SK-N-SH (cell line): ENCODE data around the gene CFI. TPM values are rescaled to one million over a fixed set of nuclear protein-coding genes. Genes with fewer than 3 reads are reported as not detected.

ENCODE experiments used
- CTCF ChIA-PET: fragments of 300-600, 350-600 bp; formaldehyde crosslinking; extraction: SDS; loops from one replicate; lab custom pipeline; 2021; lab: Yijun Ruan, JAX
- POLR2A ChIA-PET: fragments of 350-600 bp; sonication (Branson Sonifier 250); formaldehyde crosslinking; extraction: SDS; loops from one replicate; lab custom pipeline; 2020; ENCODE audit warnings: antibody characterized with exemption, inconsistent platforms; lab: Yijun Ruan, JAX
- DNase-seq: peaks from one replicate; pipeline ENCODE4 v3.0.0; 2012
- H2AFZ ChIP-seq: fragments of 200-600 bp; sonication (generic); 2 replicates; pipeline ENCODE4 v1.8.1; 2016; ENCODE audit warnings: antibody characterized with exemption, mild to moderate bottlenecking, low read depth
- H3F3A ChIP-seq: fragments of 200-600 bp; sonication (generic); replicated peaks from 2 replicates; pipeline ENCODE3; 2016; ENCODE audit warnings: antibody characterized with exemption, mild to moderate bottlenecking; ENCODE audit not compliant: insufficient read depth
- H3K27ac ChIP-seq, 2 experiments: fragments of 200-500 bp in 1 of 2; fragments of 200-600 bp in 1 of 2; sonication (Bioruptor generic) in 1 of 2; sonication (generic), shearing (Covaris generic) in 1 of 2; 2 replicates each; pipeline versions ENCODE4 v1.5.1 to v1.6.1; 2014 to 2016; ENCODE audit warnings: low read depth in 2 of 2, inconsistent platforms in 1 of 2, low read length in 1 of 2, mild to moderate bottlenecking in 1 of 2, mixed read lengths in 1 of 2
- H3K27me3 ChIP-seq: fragments of 200-600 bp; sonication (generic), shearing (Covaris generic); 2 replicates; pipeline ENCODE4 v1.6.1; 2016; ENCODE audit warnings: mixed run types; ENCODE audit not compliant: insufficient read depth
- H3K36me3 ChIP-seq, 2 experiments: fragments of 200-500 bp in 1 of 2; fragments of 200-600 bp in 1 of 2; sonication (Bioruptor generic) in 1 of 2; sonication (generic) in 1 of 2; replicated peaks in 1 of 2; 2 replicates each; pipeline versions ENCODE3 to v1.5.1; 2014 to 2016; ENCODE audit warnings: low read length in 1 of 2, mild to moderate bottlenecking in 1 of 2; ENCODE audit not compliant: insufficient read depth in 2 of 2, control insufficient read depth in 1 of 2
- H3K4me1 ChIP-seq, 2 experiments: fragments of 200-500 bp in 1 of 2; fragments of 200-600 bp in 1 of 2; sonication (Bioruptor generic) in 1 of 2; sonication (generic), shearing (Covaris generic) in 1 of 2; 2 replicates each; pipeline versions ENCODE4 v1.5.1 to v1.6.1; 2014 to 2016; ENCODE audit warnings: low read depth in 1 of 2, low read length in 1 of 2, mixed run types in 1 of 2; ENCODE audit not compliant: insufficient read depth in 2 of 2, control insufficient read depth in 1 of 2
- H3K4me2 ChIP-seq: fragments of 200-600 bp; sonication (generic), shearing (Covaris generic); 2 replicates; pipeline ENCODE4 v1.6.1; 2017; ENCODE audit warnings: mixed run types
- H3K4me3 ChIP-seq, 2 experiments: fragments of 200-500 bp in 1 of 2; fragments of 200-600 bp in 1 of 2; sonication (Bioruptor generic) in 1 of 2; sonication (generic), shearing (Covaris generic) in 1 of 2; 2 replicates each; pipeline versions ENCODE4 v1.5.1 to v1.8.1; 2014 to 2016; ENCODE audit warnings: low read depth in 2 of 2, inconsistent platforms in 1 of 2, low read length in 1 of 2, mild to moderate bottlenecking in 1 of 2, mixed read lengths in 1 of 2, moderate library complexity in 1 of 2
- H3K79me2 ChIP-seq: fragments of 200-600 bp; sonication (generic); 2 replicates; pipeline ENCODE4 v1.8.1; 2017; ENCODE audit warnings: mild to moderate bottlenecking; ENCODE audit not compliant: insufficient read depth
- H3K9ac ChIP-seq: fragments of 200-600 bp; sonication (generic); 2 replicates; pipeline ENCODE4 v1.6.1; 2017; ENCODE audit warnings: mixed run types
- H3K9me2 ChIP-seq: fragments of 200-600 bp; sonication (generic); 2 replicates; pipeline ENCODE4 v1.6.1; 2017; ENCODE audit warnings: mixed run types
- H3K9me3 ChIP-seq: fragments of 200-600 bp; sonication (generic); 2 replicates; pipeline ENCODE4 v1.6.1; 2017; ENCODE audit warnings: mixed run types, mild to moderate bottlenecking, moderate library complexity
- H4K20me1 ChIP-seq: fragments of 200-600 bp; sonication (generic); 2 replicates; pipeline ENCODE4 v1.6.1; 2017; ENCODE audit warnings: mild to moderate bottlenecking, mixed run types; ENCODE audit not compliant: insufficient read depth
- CHD2 ChIP-seq: fragments of 150-350 bp; IDR thresholded peaks from 2 replicates; pipeline ENCODE4 v1.6.1; 2018; ENCODE audit warnings: low read length; ENCODE audit not compliant: partially characterized antibody
- CTCF ChIP-seq: fragments of 200-600 bp; sonication (generic); IDR thresholded peaks from 2 replicates; pipeline ENCODE4 v1.6.1; 2017; ENCODE audit warnings: antibody characterized with exemption, mild to moderate bottlenecking, moderate library complexity
- FOXJ3 ChIP-seq: sonication (generic); formaldehyde crosslinking; IDR thresholded peaks from 2 replicates; pipeline ENCODE4 v1.5.1; 2020; ENCODE audit warnings: mild to moderate bottlenecking, missing genetic modification reagents
- GATA2 ChIP-seq: sonication (generic); formaldehyde crosslinking; IDR thresholded peaks from 2 replicates; pipeline ENCODE4 v1.5.0; 2020; ENCODE audit warnings: mild to moderate bottlenecking, missing genetic modification reagents
- IRF3 ChIP-seq: fragments of 150-350 bp; IDR thresholded peaks from 2 replicates; pipeline ENCODE4 v1.6.1; 2016; ENCODE audit warnings: mild to moderate bottlenecking, low read depth, low read length
- JUND ChIP-seq: IDR thresholded peaks from 2 replicates; pipeline ENCODE4 v1.4.0; 2012
- MXI1 ChIP-seq: IDR thresholded peaks from 2 replicates; pipeline ENCODE4 v1.6.1; 2012; ENCODE audit warnings: mild to moderate bottlenecking, low read depth, low read length, improper control_type of control experiment
- NFIC ChIP-seq: IDR thresholded peaks from 2 replicates; pipeline ENCODE4 v1.4.0; 2012; ENCODE audit warnings: borderline replicate concordance
- NRF1 ChIP-seq: IDR thresholded peaks from 2 replicates; pipeline ENCODE4 v1.6.1; 2012; ENCODE audit warnings: low read depth, mild to moderate bottlenecking, low read length
- POLR2AphosphoS5 ChIP-seq: IDR thresholded peaks from 2 replicates; pipeline ENCODE4 v1.6.1; 2012; ENCODE audit warnings: low read depth, low read length
- WGBS: methylation state at CpG from one replicate; pipeline ENCODE4 v1.1.6; 2017; ENCODE audit warnings: low lambda C conversion rate; 5-methylcytosine and 5-hydroxymethylcytosine counted together
- polyA plus RNA-seq, 3 experiments: library from polyadenylated mRNA; depleted of rRNA; stranded (reverse); fragments of >200 nt; gene quantifications; 2 replicates each; pipeline ENCODE4 v1.2.3, GENCODE V29; 2012
- TF ChIP-seq, protein P1 (sequence below): fragments of 150-350 bp; IDR thresholded peaks from 2 replicates; pipeline ENCODE4 v1.6.1; 2017; ENCODE audit warnings: antibody characterized with exemption, low read length, low read depth, borderline replicate concordance
- TF ChIP-seq, protein P2 (sequence below): IDR thresholded peaks from 2 replicates; pipeline ENCODE4 v1.4.0; 2012; ENCODE audit warnings: low read depth, borderline replicate concordance
- TF ChIP-seq, protein P3 (sequence below): IDR thresholded peaks from 2 replicates; pipeline ENCODE4 v1.4.0; 2012; ENCODE audit warnings: low read depth

The CFI gene
- polyA plus RNA-seq, 1 of the 3 experiments (the other 2 are of a cell fraction) = 19.6 TPM

GRCh38 chr4:109730619-109731545, 70.9 kb downstream of the CFI start:
- Histone ChIP-seq H2AFZ (peak overlapping the region; percentile 86), H4K20me1 (no peaks in the 10 kb centered on the region), H3K36me3 (no peaks in the 10 kb centered on the region), H3K4me3 (peak overlapping the region; percentile 88 to 92), H3K4me1 (peaks cover 0 to 4% of the 10 kb centered on the region in 2 experiments; a peak in 2 of 4 replicates), H3K9me2 (no peaks in the 10 kb centered on the region), H3K9ac (peak overlapping the region; percentile 54)
- DNase-seq = no peak
- TF ChIP-seq CTCF = no peak
- TF ChIP-seq, protein P1, sequence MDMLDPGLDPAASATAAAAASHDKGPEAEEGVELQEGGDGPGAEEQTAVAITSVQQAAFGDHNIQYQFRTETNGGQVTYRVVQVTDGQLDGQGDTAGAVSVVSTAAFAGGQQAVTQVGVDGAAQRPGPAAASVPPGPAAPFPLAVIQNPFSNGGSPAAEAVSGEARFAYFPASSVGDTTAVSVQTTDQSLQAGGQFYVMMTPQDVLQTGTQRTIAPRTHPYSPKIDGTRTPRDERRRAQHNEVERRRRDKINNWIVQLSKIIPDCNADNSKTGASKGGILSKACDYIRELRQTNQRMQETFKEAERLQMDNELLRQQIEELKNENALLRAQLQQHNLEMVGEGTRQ = no peak
- no peak for TF ChIP-seq NFIC
- no peak for TF ChIP-seq FOXJ3 (CRISPR knock-in tag)
- TF ChIP-seq POLR2AphosphoS5 = no peak
- TF ChIP-seq JUND = no peak
- no peak for TF ChIP-seq GATA2 (CRISPR knock-in tag)
- TF ChIP-seq, all 33 proteins: peak for 0
- Histone ChIP-seq H3K27ac (peak overlapping the region; percentile 18 to 52; a peak in 1 of 4 replicates), H3K4me2 (peak overlapping the region; percentile 82), H3F3A (no peaks in the 10 kb centered on the region), H3K9me3 (no peaks in the 10 kb centered on the region), H3K79me2 (peaks cover 17% of the 10 kb centered on the region), H3K27me3 (no peaks in the 10 kb centered on the region)
- ChIA-PET CTCF (interaction anchor here (1.0 to 1.9 kb wide), 3 partner anchors 14 to 305 kb away, joined by 3 to 4 read pairs (median 4); partner anchors contain the start of gene SEC24B), POLR2A (no interaction called here)
- 55% methylated on average over 21 of the region's 21 CpGs for WGBS

GRCh38 chr4:109729718-109730618, 71.8 kb downstream of the CFI start, which contains the start of gene PLA2G12A:
PLA2G12A (minus strand) TSS chr4:109730070; CDS start chr4:109729809, 261 bp downstream.
- CTCF ChIA-PET = interaction anchor here (1.0 to 1.9 kb wide), 4 partner anchors 15 to 304 kb away, joined by 3 to 4 read pairs (median 4); partner anchors contain the start of gene SEC24B
- H3K9ac ChIP-seq = peak within 1 kb of the TSS; percentile 64
- no peaks in the 10 kb centered on the region for H4K20me1 ChIP-seq
- no peaks in the 10 kb centered on the region for H3F3A ChIP-seq
- peaks cover 0 to 4% of the 10 kb centered on the region in 2 experiments; a peak in 2 of 4 replicates for H3K4me1 ChIP-seq
- H3K9me2 ChIP-seq = no peaks in the 10 kb centered on the region
- H3K36me3 ChIP-seq = peaks cover 2 to 6% of the 10 kb centered on the region in 2 experiments
- peak within 1 kb of the TSS; percentile 96 for H2AFZ ChIP-seq
- peak; percentile 96 for DNase-seq
- H3K9me3 ChIP-seq = no peaks in the 10 kb centered on the region
- H3K27me3 ChIP-seq = no peaks in the 10 kb centered on the region
- peak within 1 kb of the TSS; percentile 92 for H3K4me2 ChIP-seq
- TF ChIP-seq, protein P2, sequence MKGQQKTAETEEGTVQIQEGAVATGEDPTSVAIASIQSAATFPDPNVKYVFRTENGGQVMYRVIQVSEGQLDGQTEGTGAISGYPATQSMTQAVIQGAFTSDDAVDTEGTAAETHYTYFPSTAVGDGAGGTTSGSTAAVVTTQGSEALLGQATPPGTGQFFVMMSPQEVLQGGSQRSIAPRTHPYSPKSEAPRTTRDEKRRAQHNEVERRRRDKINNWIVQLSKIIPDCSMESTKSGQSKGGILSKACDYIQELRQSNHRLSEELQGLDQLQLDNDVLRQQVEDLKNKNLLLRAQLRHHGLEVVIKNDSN = peak; percentile 80; the same call in 1 of the 2 replicates
- no peak for TF ChIP-seq IRF3
- TF ChIP-seq MXI1 = peak; percentile 80
- TF ChIP-seq, protein P3, sequence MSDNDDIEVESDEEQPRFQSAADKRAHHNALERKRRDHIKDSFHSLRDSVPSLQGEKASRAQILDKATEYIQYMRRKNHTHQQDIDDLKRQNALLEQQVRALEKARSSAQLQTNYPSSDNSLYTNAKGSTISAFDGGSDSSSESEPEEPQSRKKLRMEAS = peak; percentile 66
- TF ChIP-seq, protein P1 = peak; percentile 26; the same call in 1 of the 2 replicates
- TF ChIP-seq CHD2 = no peak
- TF ChIP-seq NRF1 = peak; percentile 81
- peak within 1 kb of the TSS; percentile 44 to 52; a peak in 2 of 4 replicates for H3K27ac ChIP-seq
- POLR2A ChIA-PET = no interaction called here
- H3K79me2 ChIP-seq = peaks cover 17% of the 10 kb centered on the region
- 0% methylated on average over 10 of the region's 83 CpGs for WGBS
- H3K4me3 ChIP-seq = peak within 1 kb of the TSS; percentile 88 to 92
